Measurements from ENCODE around the gene ZNF682. TPM values are rescaled to one million over a fixed set of nuclear protein-coding genes. Genes with fewer than 3 reads are reported as not detected.
A peak's percentile ranks its signal among the peaks of the same experiment; 100 is the strongest.

Gene ZNF682
- total and polyA plus RNA-seq, 2 of the 8 experiments (the other 6 are each of a cell fraction or from before 2014, with no cell fraction given) = 4.3 to 27.5 TPM

DNA sequence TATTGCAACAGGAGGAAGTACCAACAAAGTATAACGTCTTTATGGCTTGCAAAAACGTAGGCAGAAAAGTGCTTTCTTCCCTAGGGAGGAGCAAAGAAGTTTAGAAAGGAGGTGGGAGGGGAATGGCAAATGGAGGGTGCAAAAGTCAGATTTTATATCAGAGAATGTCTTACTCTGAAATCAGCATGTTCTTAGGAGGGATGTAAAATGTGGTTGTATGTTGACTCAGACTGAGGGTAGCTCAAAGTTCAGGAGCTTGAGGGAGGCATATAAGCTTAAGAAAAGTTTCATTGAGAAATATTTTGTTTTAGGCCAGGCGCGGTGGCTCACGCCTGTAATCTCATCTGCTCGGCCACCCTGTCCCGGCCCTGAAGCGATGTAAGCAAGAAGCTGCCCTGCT lies 40.2 kb upstream of the ZNF682 start:
- DNase-seq (ENCODE audit: low read depth in 1 of 2, low spot score in 2 of 2) (no peak), FAIRE-seq (no peak)
- H3K79me1 ChIP-seq (ENCODE audit: low read depth, low read length) = peaks cover 7% of the 10 kb centered on the region
- POLR2A ChIA-PET (ENCODE audit: partially characterized antibody) = interaction anchor here (0.7 to 11.3 kb wide), 9 partner anchors 11 to 194 kb away, joined by 3 to 134 read pairs (median 32); partner anchors contain the start of genes ZNF486 and ZNF682
- H3K36me3 ChIP-seq (ENCODE audit: control insufficient read depth in 2 of 4, insufficient read depth in 4 of 4, low read length in 3 of 4) = peaks cover 0 to 26% (median 3%) of the 10 kb centered on the region in 4 experiments; a peak in 3 of 8 replicates
- 62% methylated on average over 8 of the region's 8 CpGs; no CpG with 5 or more reads in 1 of the 2 experiments for WGBS, 2 experiments (ENCODE audit: extremely low coverage in 1 of 2, insufficient coverage in 1 of 2, insufficient read length in 1 of 2, insufficient replicate concordance in 2 of 2, low coverage in 1 of 2, low lambda C conversion rate in 2 of 2, missing lambda C conversion rate in 1 of 2)
- H3K27me3 ChIP-seq (replicated peaks in 1 of 4; ENCODE audit: control insufficient read depth in 3 of 4, extremely low read depth in 1 of 4, insufficient read depth in 3 of 4, low read length in 3 of 4) = no peaks in the 10 kb centered on the region
- H4K8ac ChIP-seq (ENCODE audit: extremely low read depth, insufficient read depth, low read length) = no peak overlapping the region
- H2BK12ac ChIP-seq (ENCODE audit: low read depth, low read length) = no peak overlapping the region
- no peak overlapping the region for H3K4ac ChIP-seq (replicated peaks; ENCODE audit: insufficient read length, low read depth, low read length)
- peaks cover 2% of the 10 kb centered on the region; the same call in 1 of the 2 replicates for H3K23me2 ChIP-seq (ENCODE audit: low read depth, low read length)
- TF ChIP-seq SIN3A (conservative IDR thresholded peaks at IDR 0.05 in 1 of 2, IDR thresholded peaks at IDR 0.05 in 1 of 2; ENCODE audit: low read depth in 1 of 2, low read length in 2 of 2) (no peak), MAFK (IDR thresholded peaks at IDR 0.05; ENCODE audit: low read depth, low read length) (no peak), SIX5 (IDR thresholded peaks at IDR 0.05; ENCODE audit: low read depth, low read length) (no peak), POU5F1 (IDR thresholded peaks at IDR 0.05; ENCODE audit: low read depth, low read length) (no peak), SP4 (IDR thresholded peaks at IDR 0.05; ENCODE audit: low read length) (no peak), POLR2AphosphoS5 (IDR thresholded peaks at IDR 0.05; ENCODE audit: low read depth, low read length) (no peak), SRF (IDR thresholded peaks at IDR 0.05; ENCODE audit: low read depth, low read length) (no peak), HDAC2 (IDR thresholded peaks at IDR 0.05; ENCODE audit: borderline replicate concordance in 1 of 2, low read depth in 2 of 2, low read length in 2 of 2) (no peak), TEAD4 (IDR thresholded peaks at IDR 0.05; ENCODE audit: low read depth, low read length) (no peak), TBP (IDR thresholded peaks at IDR 0.05; ENCODE audit: low read depth, low read length) (no peak), KDM1A (IDR thresholded peaks at IDR 0.05; ENCODE audit: borderline replicate concordance, low read length) (no peak)
- no peak overlapping the region for H3K23ac ChIP-seq (ENCODE audit: insufficient read length)
- no peak overlapping the region for H3K18ac ChIP-seq (ENCODE audit: extremely low read depth, low read length)
- peaks cover 9 to 28% (median 23%) of the 10 kb centered on the region in 4 experiments; a peak in 6 of 7 replicates for H3K4me1 ChIP-seq (replicated peaks in 1 of 4; ENCODE audit: control insufficient read depth in 3 of 4, insufficient read depth in 4 of 4, low read length in 3 of 4)
- peaks cover 2 to 11% of the 10 kb centered on the region in 2 experiments for H4K20me1 ChIP-seq (replicated peaks in 1 of 2; ENCODE audit: control insufficient read depth in 1 of 2, insufficient read depth in 2 of 2, low read length in 2 of 2)
- peak overlapping the region; percentile 81 to 84 for H3K4me2 ChIP-seq (ENCODE audit: insufficient read depth in 1 of 2, low read depth in 2 of 2, low read length in 2 of 2)
- no peak overlapping the region for H3K56ac ChIP-seq (replicated peaks; ENCODE audit: insufficient read length, low read depth, low read length)
- no peak overlapping the region for H2AK5ac ChIP-seq (ENCODE audit: low read depth, low read length)
- H2BK5ac ChIP-seq (ENCODE audit: low read depth, low read length) = no peak overlapping the region
- H4K5ac ChIP-seq (ENCODE audit: insufficient read length, low read depth, low read length) = no peak overlapping the region
- CTCF ChIA-PET (ENCODE audit: partially characterized antibody) = interaction anchor here (0.8 to 2.7 kb wide), 5 partner anchors 22 to 985 kb away, joined by 3 to 17 read pairs (median 3); no protein-coding TSS in a partner anchor
- H2BK120ac ChIP-seq (replicated peaks; ENCODE audit: low read depth, low read length) = no peak overlapping the region
- no peak overlapping the region for H2BK15ac ChIP-seq (ENCODE audit: low read length)
- H3K27ac ChIP-seq (ENCODE audit: low read depth, low read length) = no peak overlapping the region
- H2AFZ ChIP-seq (ENCODE audit: low read length) = no peak overlapping the region
- no peak overlapping the region for H3K14ac ChIP-seq (ENCODE audit: insufficient read length)
- H3K9ac ChIP-seq (replicated peaks in 1 of 4; ENCODE audit: extremely low read depth in 1 of 4, low read depth in 3 of 4, low read length in 3 of 4) = peak overlapping the region in 1 of 4 experiments; percentile 99; a peak in 1 of 7 replicates
- H3K4me3 ChIP-seq (ENCODE audit: extremely low read depth in 1 of 4, insufficient read depth in 2 of 4, low read depth in 3 of 4, low read length in 4 of 4) = peak overlapping the region; percentile 89 to 99 (median 96)
- H3K79me2 ChIP-seq (ENCODE audit: control insufficient read depth in 1 of 2, insufficient read depth in 2 of 2, low read length in 2 of 2) = peaks cover 52 to 66% of the 10 kb centered on the region in 2 experiments
- no peak overlapping the region for H2BK20ac ChIP-seq (ENCODE audit: low read length)
- H4K91ac ChIP-seq (replicated peaks; ENCODE audit: insufficient read length, low read length) = no peak overlapping the region
- no peaks in the 10 kb centered on the region for H3K9me3 ChIP-seq (ENCODE audit: insufficient read depth in 2 of 2, low read depth in 1 of 2, low read length in 1 of 2)
